HG03196 (cell line): ENCODE results near the gene SLMAP.
"Not testable (repeated sequence)": the region's sequence is repeated elsewhere in the genome, so short reads cannot be mapped to it uniquely, and the experiment has no call there.

Experiments
- ATAC-seq: cut with Tn5 transposase; IDR thresholded peaks from one replicate; pipeline ENCODE4 v1.9.1; 2021; ENCODE audit not compliant: unreplicated experiment

SLMAP gene

DNA sequence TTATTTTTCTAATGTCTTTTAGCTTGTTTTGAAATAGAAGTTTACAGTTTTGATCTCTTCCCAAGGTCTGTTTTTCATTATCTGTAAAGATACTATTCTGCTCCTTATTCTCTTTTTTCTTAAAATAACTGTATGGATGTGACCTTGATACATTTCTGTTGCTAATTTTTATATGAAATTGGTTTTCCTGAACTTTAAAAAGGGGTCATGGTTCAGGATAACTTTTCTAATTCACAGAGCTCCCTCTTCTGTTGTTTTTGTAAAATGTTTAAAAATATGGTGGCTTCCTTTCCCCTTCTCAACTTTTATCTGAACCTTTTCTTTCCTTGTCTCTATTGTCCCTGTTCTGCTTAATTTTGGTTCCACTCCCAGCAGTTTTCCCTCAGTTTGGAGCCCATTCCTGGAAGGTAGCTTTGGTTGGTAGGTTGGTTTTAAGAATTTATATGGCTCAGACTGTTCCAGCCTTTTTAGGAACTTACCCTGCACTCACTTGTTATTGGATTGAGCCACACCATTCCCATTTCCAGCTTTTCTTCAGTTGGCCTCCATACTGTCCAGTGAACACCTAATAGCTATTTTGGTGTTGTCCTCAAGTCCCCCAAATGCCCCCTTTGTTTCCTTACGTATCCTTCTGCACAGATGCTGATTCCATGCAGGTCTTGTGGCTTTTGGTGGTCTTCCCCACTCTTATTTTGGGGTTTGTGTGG, 70.3 kb downstream of the SLMAP start:
- ATAC-seq, result no peak

DNA sequence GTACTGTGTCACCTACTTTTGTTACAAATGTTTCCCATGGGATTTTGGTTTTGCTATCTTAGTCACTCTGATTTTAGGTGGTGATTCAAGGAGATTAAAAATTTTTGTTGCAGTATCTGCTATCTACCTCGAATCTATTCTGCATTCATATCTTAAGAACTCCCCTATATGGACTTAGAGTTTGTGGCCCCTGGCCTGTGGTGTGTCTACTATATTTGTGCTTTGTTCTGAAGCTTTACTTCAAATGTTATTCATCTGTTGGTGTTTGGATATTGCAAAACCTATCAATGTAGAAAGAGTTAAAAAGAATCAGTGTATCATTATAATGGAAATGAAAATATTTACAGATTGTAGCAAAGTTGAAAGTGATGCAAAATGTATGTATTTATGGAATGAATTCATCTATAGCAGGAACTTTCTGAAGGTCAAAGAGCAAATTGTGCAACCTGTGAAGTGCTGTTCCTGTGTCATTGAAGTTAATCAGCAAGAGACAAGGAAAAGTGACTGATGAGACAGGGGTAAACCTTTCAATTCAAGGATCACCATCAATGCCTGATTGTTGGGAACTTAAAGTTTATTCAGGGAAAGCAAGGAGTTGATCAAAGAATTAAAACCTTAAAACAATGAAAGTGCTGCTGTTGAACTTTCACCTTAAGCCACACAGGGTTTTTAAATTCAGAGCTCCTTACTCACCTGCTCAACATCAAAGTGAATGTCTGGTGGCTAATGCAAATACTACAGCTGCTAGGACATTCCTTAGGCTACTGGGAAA, 71.0 kb downstream of the SLMAP start:
- no peak for ATAC-seq

- no peak for ATAC-seq
Measured at GRCh38 chr3:57827757-57828156, 71.6 kb downstream of the SLMAP start.

DNA sequence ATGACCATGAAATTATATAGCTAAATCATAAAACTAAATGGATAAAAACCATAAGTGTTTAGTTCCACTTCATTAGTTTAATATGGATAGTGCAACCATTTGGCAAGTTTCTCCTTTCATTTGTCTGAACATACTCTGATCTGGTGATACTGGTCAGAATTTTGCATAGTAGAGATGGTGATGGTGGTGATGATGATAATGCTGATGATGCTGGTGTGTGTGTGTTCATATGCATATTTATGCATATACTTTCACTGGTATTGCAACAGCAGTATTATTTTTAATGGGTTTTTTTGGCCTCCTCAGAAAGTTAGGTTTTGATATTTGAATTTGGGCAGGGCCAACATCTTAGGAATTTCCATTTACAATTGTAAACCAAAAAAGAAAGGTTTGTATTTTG, 76.4 kb downstream of the SLMAP start:
- no peak for ATAC-seq

DNA sequence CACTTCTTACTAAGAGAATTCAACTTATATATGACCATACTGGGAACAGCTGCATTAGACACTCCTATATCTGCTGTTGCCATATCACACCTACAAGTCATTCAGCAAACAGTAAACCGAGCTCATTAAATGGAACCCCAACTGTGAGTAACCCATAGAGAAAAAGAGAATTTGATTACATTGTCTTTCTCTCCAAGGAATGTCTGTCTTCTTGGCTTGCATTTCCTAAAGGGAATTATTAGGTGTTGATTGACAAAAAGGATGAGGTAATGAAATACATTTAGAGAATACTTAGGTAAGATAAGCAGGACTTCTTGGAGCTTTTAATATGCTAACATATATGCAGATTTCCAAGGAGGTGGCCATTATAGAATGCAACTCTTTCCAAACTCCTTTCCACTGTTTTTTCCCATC, 76.8 kb downstream of the SLMAP start:
- no peak for ATAC-seq

- ATAC-seq, result no peak
Measured at GRCh38 chr3:57833763-57834162, 77.7 kb downstream of the SLMAP start.

- ATAC-seq, result no peak
Measured at GRCh38 chr3:57837686-57838085, 81.6 kb downstream of the SLMAP start.

GRCh38 chr3:57838627-57839026, 82.5 kb downstream of the SLMAP start:
- no peak for ATAC-seq

DNA sequence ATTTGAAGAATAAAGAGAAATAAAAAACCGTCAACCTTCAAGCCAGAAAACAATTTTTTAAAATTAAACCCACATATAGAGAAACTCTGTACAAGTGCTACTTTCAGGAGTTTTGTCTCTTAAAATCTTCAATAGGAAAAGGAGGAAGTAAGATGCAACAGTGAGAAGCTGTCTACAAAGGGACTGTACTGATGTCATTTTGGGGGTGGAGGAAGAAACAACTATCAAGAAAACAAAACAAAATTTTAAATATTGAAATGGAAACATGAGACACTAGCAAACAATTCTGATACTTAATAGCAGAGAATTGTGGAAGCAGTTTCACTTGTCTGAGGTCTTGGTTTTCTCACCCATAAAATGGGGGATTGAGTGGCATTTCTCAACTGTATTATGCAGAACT, 84.4 kb downstream of the SLMAP start:
- ATAC-seq, result no peak

GRCh38 chr3:57841818-57842217, 85.7 kb downstream of the SLMAP start:
- no peak for ATAC-seq

- ATAC-seq, result no peak
Measured at GRCh38 chr3:57848177-57848738, 92.1 kb downstream of the SLMAP start.

GRCh38 chr3:57851304-57851703, 95.2 kb downstream of the SLMAP start:
- no peak for ATAC-seq

DNA sequence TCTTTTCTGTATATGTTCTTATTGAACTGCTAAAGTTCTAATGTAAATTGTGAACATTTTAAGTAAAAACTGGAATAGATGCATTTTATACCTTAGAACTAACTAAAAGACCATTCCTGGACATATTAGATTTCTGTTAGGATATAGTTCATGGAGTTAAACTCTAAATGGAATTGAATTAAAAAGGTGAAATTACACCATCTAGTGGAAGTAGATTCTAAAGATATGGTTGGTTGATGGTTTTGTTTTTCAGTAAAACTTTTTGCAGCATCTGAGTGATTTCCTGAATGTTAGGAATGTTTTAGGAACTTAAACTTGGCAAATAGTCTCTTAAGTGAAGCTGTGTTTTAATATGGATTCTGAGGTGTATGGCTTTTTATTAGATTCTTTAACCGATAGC, 96.8 kb downstream of the SLMAP start:
- ATAC-seq, result no peak

DNA sequence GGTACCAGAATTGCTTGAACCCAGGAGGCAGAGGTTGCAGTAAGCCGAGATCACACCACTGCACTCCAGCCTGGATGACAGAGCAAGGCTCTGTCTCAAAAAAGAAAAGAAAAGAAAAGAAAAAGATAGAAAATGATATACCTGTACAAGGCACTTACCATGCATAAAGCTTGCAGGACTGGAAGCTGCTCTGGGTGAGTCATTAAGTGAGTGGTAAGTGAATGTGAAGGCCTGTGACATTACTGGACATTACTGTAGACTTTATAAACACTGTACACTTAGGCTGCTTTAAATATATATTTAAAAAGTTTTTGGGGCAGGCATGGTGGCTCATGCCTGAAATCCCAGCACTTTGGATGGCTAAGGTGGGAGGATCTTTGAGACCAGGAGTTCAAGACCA, 99.2 kb downstream of the SLMAP start:
- ATAC-seq, result no peak

GRCh38 chr3:57855943-57856342, 99.8 kb downstream of the SLMAP start:
- no peak for ATAC-seq

DNA sequence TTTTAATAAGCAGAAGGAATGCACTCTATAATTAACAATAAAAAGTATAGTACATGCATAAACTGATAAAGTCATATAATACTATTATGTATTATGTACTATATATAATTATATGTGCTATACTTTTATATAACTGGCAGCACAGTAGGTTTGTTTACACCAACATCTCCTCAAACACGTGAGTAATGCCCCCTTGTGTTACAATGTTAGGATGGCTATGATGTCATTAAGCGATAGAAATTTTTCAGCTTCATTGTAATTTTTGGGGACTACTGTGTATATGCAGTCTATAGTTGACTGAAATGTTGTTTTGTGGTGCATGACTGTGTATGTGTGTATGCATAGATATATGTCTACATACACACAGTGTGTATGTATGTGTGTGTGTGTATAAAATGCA, 100.6 kb downstream of the SLMAP start:
- no peak for ATAC-seq

- ATAC-seq, result no peak
Measured at GRCh38 chr3:57862894-57863293, 106.8 kb downstream of the SLMAP start.

DNA sequence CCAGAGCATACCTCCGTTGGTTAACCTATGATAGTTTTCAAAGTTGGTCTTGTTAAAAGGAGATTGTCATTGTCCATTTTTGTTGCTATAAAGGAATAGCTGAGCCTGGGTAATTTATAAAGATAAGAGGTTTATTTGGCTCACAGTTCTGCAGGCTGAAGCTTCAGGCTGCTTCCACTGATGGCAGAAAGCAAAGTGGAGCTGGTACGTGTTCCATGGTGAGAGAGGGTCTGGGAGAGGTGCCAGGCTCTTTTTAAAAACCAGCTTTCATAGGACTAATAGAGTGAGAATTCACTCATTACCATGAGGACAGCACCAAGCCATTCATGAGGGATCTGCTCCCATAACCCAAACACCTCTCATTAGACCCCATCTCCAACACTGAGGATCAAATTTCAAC, 107.3 kb downstream of the SLMAP start:
- ATAC-seq, result no peak

DNA sequence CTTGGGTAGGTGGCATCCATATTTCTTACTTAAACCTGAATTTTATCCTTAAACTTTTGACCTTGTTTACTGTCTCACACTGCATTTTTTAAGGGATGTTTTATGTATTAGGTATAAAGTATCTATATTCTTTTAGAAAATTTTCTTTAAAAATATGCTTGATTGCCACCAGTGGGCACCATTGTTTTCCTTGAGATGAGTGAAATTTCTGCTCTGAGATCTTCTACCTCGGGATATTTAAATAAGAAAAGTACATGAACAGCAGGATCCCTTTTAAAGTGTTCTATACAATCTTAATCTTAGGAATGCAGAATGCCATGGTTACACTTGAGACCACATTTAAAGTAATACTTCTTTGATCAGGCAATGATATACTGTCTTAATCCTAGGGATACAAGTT, 108.7 kb downstream of the SLMAP start:
- no peak for ATAC-seq

DNA sequence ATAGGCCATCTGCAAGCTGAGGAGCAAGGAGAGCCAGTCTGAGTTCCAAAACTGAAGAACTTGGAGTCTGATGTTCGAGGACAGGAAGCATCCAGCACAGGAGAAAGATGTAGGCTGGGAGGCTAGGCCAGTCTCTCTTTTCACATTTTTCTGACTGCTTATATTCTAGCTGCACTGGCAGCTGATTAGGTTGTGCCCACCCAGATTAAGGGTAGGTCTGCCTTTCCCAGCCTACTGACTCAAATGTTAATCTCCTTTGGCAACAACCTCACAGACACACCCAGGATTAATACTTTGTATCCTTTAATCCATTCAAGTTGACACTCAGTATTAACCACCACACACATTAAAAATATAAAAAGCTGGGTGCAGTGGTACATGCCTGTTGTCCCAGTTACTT, 113.0 kb downstream of the SLMAP start:
- not testable (repeated sequence) for ATAC-seq

- no peak for ATAC-seq
Measured at GRCh38 chr3:57872606-57873005, 116.5 kb downstream of the SLMAP start.

DNA sequence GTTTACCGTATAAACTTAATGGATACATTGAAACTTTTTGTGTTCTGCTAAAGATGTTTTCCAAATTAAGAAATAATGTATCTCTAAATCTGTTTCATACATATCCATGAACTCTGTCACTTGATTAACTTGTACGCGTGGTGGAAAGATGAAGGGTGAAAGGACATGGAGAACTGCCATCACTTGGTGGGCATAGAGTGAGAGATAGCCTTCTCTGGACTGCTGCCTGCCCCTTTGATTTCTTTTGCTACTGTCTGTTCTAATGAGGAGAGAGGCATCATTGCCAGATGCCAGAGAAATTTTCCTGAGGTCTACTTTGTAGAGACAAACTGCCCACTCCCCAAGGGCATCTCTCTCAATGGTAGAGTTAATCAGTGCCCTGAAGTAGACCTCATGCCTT, 120.5 kb downstream of the SLMAP start:
- ATAC-seq, result no peak
